Inflammatory macrophage treated with lipopolysaccharide for 1 hour (primary cell): ENCODE results near the gene SOX6.
"Not testable (repeated sequence)": the region's sequence is repeated elsewhere in the genome, so short reads cannot be mapped to it uniquely, and the experiment has no call there.

Experiments used
- DNase-seq, 2 donors: peaks; one replicate each; pipeline ENCODE4 v3.0.0-alpha.2; 2020 to 2022

SOX6 gene

GRCh38 chr11:16088774-16089173 is 267.6 kb downstream of the SOX6 start:
- DNase-seq, result no peak

- no peak for DNase-seq
These were observed 268.5 kb downstream of the SOX6 start for GRCh38 chr11:16087886-16088285.

- DNase-seq, result no peak
These were observed 270.0 kb downstream of the SOX6 start for GRCh38 chr11:16086229-16086819.

- no peak for DNase-seq
These were observed 274.0 kb downstream of the SOX6 start for GRCh38 chr11:16082095-16083055.

- DNase-seq, result no peak
These were observed 274.8 kb downstream of the SOX6 start for GRCh38 chr11:16081382-16082094.

GRCh38 chr11:16080688-16081381 is 275.5 kb downstream of the SOX6 start:
- DNase-seq, result no peak

GRCh38 chr11:16078936-16079335 is 277.4 kb downstream of the SOX6 start:
- DNase-seq, result no peak

GRCh38 chr11:16070573-16070972 is 285.8 kb downstream of the SOX6 start:
- DNase-seq, result no peak

GRCh38 chr11:16067268-16067667 is 289.1 kb downstream of the SOX6 start:
- not testable (repeated sequence) for DNase-seq

- DNase-seq, result no peak
These were observed 297.0 kb downstream of the SOX6 start for GRCh38 chr11:16059332-16059731.

GRCh38 chr11:16058671-16059070 is 297.7 kb downstream of the SOX6 start:
- DNase-seq, result no peak

GRCh38 chr11:16052750-16053149 is 303.6 kb downstream of the SOX6 start:
- no peak for DNase-seq

GRCh38 chr11:16049611-16050010 is 306.7 kb downstream of the SOX6 start:
- DNase-seq, result no peak

- DNase-seq, result no peak
These were observed 309.3 kb downstream of the SOX6 start for GRCh38 chr11:16047073-16047472.

- DNase-seq, result no peak
These were observed 312.7 kb downstream of the SOX6 start for GRCh38 chr11:16043617-16044016.

- no peak for DNase-seq
These were observed 315.1 kb downstream of the SOX6 start for GRCh38 chr11:16041207-16041606.

- DNase-seq, result no peak
These were observed 316.2 kb downstream of the SOX6 start for GRCh38 chr11:16040151-16040550.

- DNase-seq, result no peak
These were observed 319.2 kb downstream of the SOX6 start for GRCh38 chr11:16037179-16037578.

GRCh38 chr11:16036218-16036617 is 320.1 kb downstream of the SOX6 start:
- DNase-seq, result no peak

- DNase-seq, result no peak
These were observed 322.3 kb downstream of the SOX6 start for GRCh38 chr11:16034074-16034473.

GRCh38 chr11:16032974-16033373 is 323.4 kb downstream of the SOX6 start:
- DNase-seq, result no peak

- no peak for DNase-seq
These were observed 325.1 kb downstream of the SOX6 start for GRCh38 chr11:16031210-16031609.

GRCh38 chr11:16030664-16031063 is 325.7 kb downstream of the SOX6 start:
- DNase-seq, result no peak
